GM19193 (cell line): ENCODE data around the gene RND2.

Experiments used
- POLR2A ChIP-seq: IDR thresholded peaks from 4 replicates; pipeline ENCODE4 v1.6.1; 2011; ENCODE audit not compliant: insufficient read depth, insufficient read length; ENCODE audit errors: extremely low read depth

Gene RND2

GRCh38 chr17:43024407-43025289 lies at the start of gene RND2:
TSS of gene RND2 (plus strand) at chr17:43025231. CDS start at chr17:43025348, 117 bp downstream.
- TF ChIP-seq POLR2A, result no peak

- no peak for TF ChIP-seq POLR2A
Measured at GRCh38 chr17:42975265-42975664, 49.8 kb upstream of the RND2 start.

GRCh38 chr17:42979511-42980273 lies 45.3 kb upstream of the RND2 start, which contains the start of gene PTGES3L:
TSS of gene PTGES3L (minus strand) at chr17:42980080. CDS start at chr17:42980053, 27 bp downstream.
- no peak for TF ChIP-seq POLR2A

- peak; percentile 74 for TF ChIP-seq POLR2A
Measured at GRCh38 chr17:42980274-42980765, 44.7 kb upstream of the RND2 start, which contains the start of gene RUNDC1. TSS of gene RUNDC1 (plus strand) at chr17:42980565. CDS start at chr17:42980577, 12 bp downstream.

GRCh38 chr17:42980766-42981397 lies 44.1 kb upstream of the RND2 start:
- TF ChIP-seq POLR2A, result no peak

- TF ChIP-seq POLR2A, result no peak
Measured at GRCh38 chr17:42982266-42982665, 42.8 kb upstream of the RND2 start.

- TF ChIP-seq POLR2A, result no peak
Measured at GRCh38 chr17:42985225-42985624, 39.8 kb upstream of the RND2 start.

GRCh38 chr17:42989141-42989540 lies 35.9 kb upstream of the RND2 start:
- no peak for TF ChIP-seq POLR2A

GRCh38 chr17:42989726-42990652 lies 35.0 kb upstream of the RND2 start:
- TF ChIP-seq POLR2A, result no peak

- no peak for TF ChIP-seq POLR2A
Measured at GRCh38 chr17:42991471-42991870, 33.6 kb upstream of the RND2 start.

GRCh38 chr17:42992872-42993271 lies 32.2 kb upstream of the RND2 start:
- no peak for TF ChIP-seq POLR2A

GRCh38 chr17:42997390-42997983 lies 27.5 kb upstream of the RND2 start:
- TF ChIP-seq POLR2A, result no peak
